ENCODE measurements around the gene ZNF319.

- no peak for TF ChIP-seq CTCF (conservative IDR thresholded peaks at IDR 0.05)
- no peak for TF ChIP-seq ZFX (IDR thresholded peaks at IDR 0.05)
Observed at GRCh38 chr16:57996406-57997175, 3.9 kb downstream of the ZNF319 start.
